Muscle of arm (tissue), 12 donors: Measurements from ENCODE around the gene CD55. TPM values are rescaled to one million over a fixed set of nuclear protein-coding genes. Genes with fewer than 3 reads are reported as not detected.
"Not testable (repeated sequence)": the region's sequence is repeated elsewhere in the genome, so short reads cannot be mapped to it uniquely, and the experiment has no call there.

Experiments used
- DNase-seq: peaks from one replicate; pipeline ENCODE4 v3.0.0-alpha.2; 2013
- polyA plus RNA-seq, 12 donors: library from polyadenylated mRNA; unstranded; fragments of 120-200 nt; gene quantifications; one replicate each; pipeline ENCODE4 v1.2.1, GENCODE V29; 2013; ENCODE audit not compliant: insufficient read length in 12 of 12

Gene CD55
- polyA plus RNA-seq, 12 donors = 13.8 to 94.4 (median 22.3) TPM; not detected in 1

DNA sequence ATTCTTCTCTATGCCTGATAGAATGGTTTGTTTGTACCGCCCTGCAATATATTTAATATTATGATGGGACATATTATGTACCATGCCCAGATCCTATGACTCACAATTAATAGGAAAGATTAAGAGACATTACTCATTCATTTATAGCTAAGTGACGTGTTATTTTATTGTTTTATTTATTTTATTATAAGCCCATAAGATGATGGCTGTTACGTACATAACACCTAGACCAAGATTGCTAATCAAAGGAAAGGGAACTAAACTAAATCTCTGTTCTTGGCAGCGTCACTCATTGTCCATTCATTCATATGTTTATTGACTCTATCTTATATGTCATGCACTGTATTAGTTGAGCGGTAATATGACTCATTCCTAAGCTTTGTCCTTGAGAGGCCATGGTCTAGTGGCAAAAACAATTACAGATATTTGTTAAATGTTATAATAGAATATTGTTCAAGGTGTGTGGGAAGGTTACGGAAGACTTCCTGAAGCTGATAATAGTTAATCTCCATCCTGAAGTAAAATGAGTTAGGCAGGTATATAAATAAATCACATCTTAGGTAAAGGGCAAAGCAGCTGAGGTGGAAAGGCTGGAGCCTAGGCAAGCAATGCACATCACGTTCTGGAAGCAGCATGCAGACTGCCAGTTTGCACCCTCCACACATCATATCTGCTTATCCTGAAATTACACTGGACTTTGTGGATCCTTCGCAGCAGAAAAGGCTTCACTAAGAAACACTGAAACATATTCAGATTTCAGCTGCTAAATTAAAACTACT, 16.6 kb upstream of the CD55 start:
- no peak for DNase-seq

DNA sequence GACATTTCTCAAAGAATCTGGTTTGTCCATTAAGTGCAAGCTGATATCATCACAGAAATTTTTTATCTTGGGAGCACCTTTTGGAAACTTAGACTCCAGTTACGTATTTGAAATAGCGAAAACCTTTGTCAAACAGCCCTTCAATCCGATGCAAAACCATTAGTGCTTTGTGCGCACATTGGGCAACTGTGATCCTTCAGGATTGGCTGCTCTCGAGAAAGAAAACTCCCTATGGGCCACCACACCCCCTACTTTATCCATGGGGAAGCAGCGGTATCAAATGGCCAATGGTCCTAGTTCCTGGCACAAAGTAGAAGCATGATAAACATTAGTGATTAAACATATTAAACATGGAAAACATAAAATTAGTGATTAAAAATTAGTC, 16.0 kb upstream of the CD55 start:
- DNase-seq = no peak

GRCh38 chr1:207306023-207306422, 15.5 kb upstream of the CD55 start:
- DNase-seq = no peak

DNA sequence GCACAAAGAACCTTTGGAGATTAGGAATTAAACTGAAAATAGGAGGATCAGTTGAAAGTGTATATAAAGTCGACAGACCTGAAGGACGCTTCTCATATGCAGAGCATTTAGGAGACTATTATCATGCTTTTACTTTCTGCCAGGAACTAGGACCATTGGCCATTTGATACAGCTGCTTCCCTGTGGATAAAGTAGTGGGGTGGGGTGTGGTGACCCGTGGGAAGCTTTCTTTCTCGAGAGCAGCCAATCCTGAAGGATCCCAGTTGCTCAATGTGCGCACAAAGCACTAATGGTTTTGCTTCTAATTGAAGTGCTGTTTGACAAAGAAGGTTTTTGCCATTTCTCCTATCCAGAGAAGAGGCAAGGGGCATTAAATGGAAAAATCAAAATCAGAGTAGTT, 14.9 kb upstream of the CD55 start:
- no peak for DNase-seq

GRCh38 chr1:207308451-207309190, 12.9 kb upstream of the CD55 start:
- DNase-seq = no peak

GRCh38 chr1:207309745-207310273, 11.7 kb upstream of the CD55 start:
- DNase-seq = no peak

DNA sequence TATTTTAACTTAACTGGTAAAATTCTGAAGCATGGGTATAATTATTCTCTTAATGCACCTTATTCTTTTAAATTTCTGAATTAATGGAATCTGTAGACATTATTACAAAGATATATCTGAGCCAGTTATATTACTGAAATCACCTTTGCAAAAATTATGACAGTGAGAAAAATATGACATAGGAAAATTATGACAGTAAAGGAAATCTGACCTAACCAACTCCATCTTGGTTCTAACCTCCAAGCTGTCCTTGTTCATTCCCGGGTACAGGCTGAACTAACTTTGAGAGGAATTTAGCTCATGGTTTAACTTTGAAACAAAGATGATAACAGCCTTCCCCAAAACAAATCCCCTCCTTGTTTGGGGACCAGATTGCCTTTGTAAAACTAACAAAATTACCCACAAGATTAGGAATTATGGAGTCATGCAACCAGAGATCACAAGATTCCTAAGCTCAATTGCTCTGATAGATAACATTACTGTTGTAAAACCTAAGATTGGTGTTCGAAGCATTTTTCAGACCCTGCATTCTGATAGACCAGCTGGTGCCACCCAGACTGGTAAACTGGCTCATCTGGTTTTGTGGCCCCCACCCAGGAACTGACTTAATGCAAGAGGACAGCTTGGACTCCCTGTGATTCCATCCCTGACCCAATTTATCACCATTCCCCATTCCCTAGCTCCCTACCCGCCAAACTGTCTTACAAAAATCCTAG, 9.4 kb upstream of the CD55 start:
- no peak for DNase-seq

DNA sequence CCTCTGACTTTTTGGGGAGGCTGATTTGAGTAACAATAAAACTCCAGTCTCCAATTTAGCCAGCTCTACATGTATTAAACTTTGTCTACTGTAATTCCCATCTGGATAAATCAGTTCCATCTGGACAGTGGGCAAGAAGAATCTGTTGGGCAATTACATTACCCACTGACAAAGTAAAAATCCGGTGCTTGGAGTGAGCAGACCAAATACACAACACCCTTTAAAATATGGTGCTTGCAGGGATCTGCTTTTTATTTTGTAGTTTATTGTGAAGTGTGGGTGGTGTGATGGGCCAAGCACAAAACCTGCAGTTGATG, 8.9 kb upstream of the CD55 start:
- DNase-seq = no peak

DNA sequence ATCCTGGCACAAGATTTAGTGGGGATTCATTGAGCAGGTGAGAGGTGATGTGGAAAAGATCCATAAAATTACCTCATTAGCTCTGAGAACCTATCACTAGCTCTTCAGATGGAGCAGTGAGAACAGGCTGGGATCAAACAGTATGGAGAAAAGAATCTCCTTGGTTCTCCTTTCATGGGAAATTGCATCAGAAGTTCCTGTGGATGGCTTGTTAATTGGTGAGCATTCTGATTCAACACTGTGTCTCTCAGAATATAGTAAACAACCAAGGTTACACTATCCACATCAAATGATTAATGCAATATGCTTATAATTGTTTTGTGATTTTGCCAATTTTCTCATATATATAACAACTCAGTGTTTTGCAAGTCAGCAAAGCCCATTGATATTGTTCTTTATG, 8.3 kb upstream of the CD55 start:
- no peak for DNase-seq

DNA sequence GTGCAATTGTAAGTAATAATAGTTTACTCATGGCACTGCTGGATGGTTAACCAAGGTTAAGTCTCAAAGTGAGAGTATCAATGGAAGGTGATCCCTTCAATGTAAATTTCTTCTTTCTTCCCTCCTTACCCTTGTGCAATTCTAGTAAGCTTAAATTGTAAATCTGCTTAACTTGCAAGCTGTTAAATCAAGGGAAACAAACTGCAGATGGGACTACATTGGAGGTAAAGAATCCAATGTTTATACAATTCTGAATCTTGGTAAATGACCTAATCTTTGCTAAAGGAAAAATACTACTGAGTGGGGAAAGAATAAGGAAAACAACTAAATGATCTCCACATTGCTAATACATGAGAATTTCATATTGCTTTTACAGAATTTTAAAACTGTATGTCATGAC, 6.7 kb upstream of the CD55 start:
- no peak for DNase-seq

- no peak for DNase-seq
Measured at GRCh38 chr1:207315435-207315834, 6.0 kb upstream of the CD55 start.

GRCh38 chr1:207316141-207316540, 5.3 kb upstream of the CD55 start:
- no peak for DNase-seq

DNA sequence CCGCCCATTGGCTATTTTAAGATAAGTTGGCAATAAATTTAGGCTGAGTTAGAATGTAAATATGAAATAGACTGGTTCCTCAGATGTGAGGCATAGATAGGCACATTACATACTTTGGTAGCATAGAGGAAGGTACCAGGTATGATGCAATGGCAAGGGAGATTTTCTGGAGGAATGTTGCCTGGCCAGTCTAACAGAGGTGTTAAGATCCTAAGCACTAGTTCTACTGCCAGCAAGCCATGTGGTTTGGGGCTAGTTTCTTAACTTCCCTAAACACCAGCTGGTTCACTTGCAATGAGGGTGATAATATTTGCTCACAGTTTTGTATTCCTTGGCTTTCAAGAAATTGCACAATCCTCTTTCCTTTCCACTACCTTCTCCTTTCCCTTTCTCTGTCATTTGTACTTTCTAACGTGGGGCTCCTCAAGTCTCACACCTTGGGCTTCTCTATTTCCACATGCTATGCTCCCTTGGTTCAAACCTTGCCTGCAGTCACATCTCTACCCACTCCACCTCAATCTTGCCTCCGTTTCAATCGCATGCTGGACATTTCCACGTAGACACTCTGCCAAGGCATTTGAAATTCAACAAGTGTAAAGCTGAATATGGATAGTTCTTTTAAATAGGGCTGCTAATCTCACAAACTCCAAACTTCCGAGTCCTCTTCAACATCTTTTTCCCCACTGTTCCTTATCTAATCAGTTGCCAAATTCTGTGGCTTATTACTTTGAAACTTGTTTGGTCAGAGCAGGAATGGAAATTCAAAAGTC, 4.7 kb upstream of the CD55 start:
- DNase-seq = no peak

GRCh38 chr1:207317561-207317960, 3.9 kb upstream of the CD55 start:
- no peak for DNase-seq

DNA sequence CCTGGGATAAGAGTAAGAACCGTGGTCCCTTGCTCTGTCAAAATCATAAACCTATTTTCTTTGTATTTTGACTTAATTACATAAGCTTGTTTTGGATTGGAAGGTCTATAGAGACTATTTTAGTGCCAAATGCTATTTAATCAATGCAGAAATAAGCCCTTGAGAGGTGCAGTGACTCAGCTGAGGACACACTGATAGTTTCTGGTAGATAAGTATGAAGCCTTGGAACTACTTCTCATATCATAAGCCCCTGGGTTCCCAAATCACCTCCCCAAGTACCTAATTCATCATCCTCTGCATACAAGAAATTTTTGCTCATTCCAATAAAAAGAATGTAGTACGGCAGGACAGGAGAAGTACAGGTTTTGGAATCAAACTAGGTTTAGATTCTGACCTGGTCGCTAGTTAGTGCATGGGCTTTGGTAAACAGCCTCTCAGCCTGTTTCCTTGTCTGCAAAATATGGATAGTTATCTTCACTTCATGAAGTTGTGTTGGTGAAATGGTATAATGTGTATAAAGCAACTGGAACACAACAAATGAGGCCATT, 3.3 kb upstream of the CD55 start:
- DNase-seq = no peak

- DNase-seq = no peak
Measured at GRCh38 chr1:207319199-207319598, 2.3 kb upstream of the CD55 start.

- not testable (repeated sequence) for DNase-seq
Measured at GRCh38 chr1:207320105-207320504, 1.4 kb upstream of the CD55 start.

- DNase-seq = peak; percentile 40
Measured at GRCh38 chr1:207321790-207322645, 540 bp downstream of the CD55 start.

DNA sequence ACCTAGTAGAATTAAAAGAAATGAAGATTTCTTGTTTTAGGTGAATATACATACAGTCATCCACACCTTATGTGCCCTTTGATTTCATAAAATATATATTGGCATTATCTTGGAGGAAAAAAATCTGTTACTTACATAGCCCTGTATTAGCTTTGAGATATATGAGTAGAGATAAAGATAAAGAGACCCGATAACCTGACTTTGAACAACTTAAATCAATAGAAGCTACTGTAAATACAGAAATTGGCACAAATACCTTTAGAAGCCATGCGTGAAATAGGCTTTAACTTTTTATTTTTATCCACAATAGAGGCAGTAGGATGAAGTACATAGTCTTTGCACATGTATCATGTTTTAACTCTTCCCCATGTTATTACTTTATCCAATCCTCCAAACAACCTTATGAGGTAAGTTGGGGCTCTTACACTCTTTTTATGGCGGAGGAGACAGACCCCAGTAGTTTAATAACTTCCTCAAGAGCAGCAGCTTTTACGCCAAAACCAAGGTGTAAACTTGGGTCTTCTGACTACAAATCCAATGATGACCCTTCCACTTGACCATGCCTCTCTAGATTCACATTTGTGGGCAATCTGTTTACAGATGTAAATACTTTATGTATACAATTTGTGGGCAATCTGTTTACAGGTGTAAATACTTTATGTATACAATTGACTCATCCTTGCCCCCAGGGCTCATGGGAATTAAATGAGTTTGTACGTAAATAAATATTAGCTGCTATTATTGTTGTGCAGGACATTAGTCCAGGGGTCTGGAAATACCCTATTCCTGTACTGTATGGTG, 2.1 kb downstream of the CD55 start:
- DNase-seq = no peak

- DNase-seq = no peak
Measured at GRCh38 chr1:207328004-207328403, 6.5 kb downstream of the CD55 start.
